GM23338 (cell line): ENCODE measurements around the gene JAZF1.

Source experiments
- CREB1 ChIP-seq: fragments of 250-450 bp; sonication (Bioruptor Pico); IDR thresholded peaks from 2 replicates; pipeline ENCODE4 v1.5.0; 2020; ENCODE audit warnings: low read depth, mild to moderate bottlenecking, moderate library complexity
- EZH2 ChIP-seq: fragments of 200-600 bp; sonication (generic); IDR thresholded peaks from one replicate; pipeline ENCODE4 v1.8.0; 2017; ENCODE audit warnings: antibody characterized with exemption, mild to moderate bottlenecking, low read depth; ENCODE audit not compliant: unreplicated experiment
- EZH2phosphoT487 ChIP-seq: fragments of 200-600 bp; sonication (generic); IDR thresholded peaks from one replicate; pipeline ENCODE4 v1.8.1; 2018; ENCODE audit warnings: antibody characterized with exemption; ENCODE audit not compliant: unreplicated experiment
- NANOG ChIP-seq: IDR thresholded peaks from 2 replicates; pipeline ENCODE4 v1.6.1; 2016; ENCODE audit warnings: antibody characterized with exemption, borderline replicate concordance
- POLR2AphosphoS5 ChIP-seq: IDR thresholded peaks from 2 replicates; pipeline ENCODE4 v1.6.1; 2016; ENCODE audit warnings: antibody characterized with exemption, low read depth
- STAT1 ChIP-seq: IDR thresholded peaks from one replicate; pipeline ENCODE4 v1.6.1; 2016; ENCODE audit warnings: antibody characterized with exemption; ENCODE audit not compliant: unreplicated experiment
- ZNF114 ChIP-seq: fragments of 250-450 bp; sonication (Bioruptor Pico); IDR thresholded peaks from 2 replicates; pipeline ENCODE4 v1.5.0; 2020; ENCODE audit warnings: mild to moderate bottlenecking, moderate library complexity
- TF ChIP-seq, protein P1 (sequence below), 2 experiments: fragments of 200-600 bp in 1 of 2; sonication (generic) in 1 of 2; conservative IDR thresholded peaks; 2 replicates each; pipeline versions ENCODE4 v1.5.1 to v1.6.1; 2016 to 2017; ENCODE audit warnings: antibody characterized with exemption in 2 of 2, low read depth in 2 of 2, mild to moderate bottlenecking in 2 of 2, moderate library complexity in 1 of 2
- TF ChIP-seq, protein P2 (sequence below): IDR thresholded peaks from one replicate; pipeline ENCODE4 v1.6.1; 2018; ENCODE audit warnings: antibody characterized with exemption; ENCODE audit not compliant: unreplicated experiment

DNA sequence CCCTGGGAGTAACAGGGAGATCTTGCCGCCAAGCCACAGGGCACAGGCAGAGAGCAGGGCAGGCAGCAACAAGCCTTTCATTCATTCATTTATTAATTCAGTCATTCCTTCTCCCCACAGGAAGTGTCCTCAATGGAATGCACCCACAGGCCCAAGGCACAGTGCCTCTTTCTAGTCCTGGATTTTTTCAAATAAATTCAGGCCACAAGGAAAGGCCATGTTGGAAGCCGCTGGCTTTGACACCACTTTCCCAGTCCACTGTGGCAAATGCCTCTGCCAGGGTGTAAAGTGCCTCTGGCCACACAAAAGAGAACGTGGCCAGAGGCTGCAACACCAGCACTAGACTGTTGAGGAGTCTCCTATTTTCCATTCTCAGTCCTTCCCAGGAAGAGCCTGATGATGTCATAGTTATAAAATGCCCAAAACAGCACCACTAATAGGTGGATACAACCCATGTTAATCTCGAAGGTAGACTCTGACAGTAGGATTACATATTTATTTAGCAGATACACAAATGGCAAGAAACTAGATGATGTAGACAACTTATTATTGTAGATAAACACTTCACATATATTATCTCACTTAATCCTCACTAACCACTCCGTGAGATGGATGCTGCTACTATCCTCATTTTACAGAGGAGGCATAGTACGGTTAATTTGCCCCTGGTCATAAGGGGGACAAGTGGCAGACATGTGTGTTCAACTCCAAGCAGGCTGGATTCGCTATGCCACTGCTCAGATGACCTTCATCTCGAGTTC lies 5.5 kb downstream of the JAZF1 start:
- TF ChIP-seq, protein P1, sequence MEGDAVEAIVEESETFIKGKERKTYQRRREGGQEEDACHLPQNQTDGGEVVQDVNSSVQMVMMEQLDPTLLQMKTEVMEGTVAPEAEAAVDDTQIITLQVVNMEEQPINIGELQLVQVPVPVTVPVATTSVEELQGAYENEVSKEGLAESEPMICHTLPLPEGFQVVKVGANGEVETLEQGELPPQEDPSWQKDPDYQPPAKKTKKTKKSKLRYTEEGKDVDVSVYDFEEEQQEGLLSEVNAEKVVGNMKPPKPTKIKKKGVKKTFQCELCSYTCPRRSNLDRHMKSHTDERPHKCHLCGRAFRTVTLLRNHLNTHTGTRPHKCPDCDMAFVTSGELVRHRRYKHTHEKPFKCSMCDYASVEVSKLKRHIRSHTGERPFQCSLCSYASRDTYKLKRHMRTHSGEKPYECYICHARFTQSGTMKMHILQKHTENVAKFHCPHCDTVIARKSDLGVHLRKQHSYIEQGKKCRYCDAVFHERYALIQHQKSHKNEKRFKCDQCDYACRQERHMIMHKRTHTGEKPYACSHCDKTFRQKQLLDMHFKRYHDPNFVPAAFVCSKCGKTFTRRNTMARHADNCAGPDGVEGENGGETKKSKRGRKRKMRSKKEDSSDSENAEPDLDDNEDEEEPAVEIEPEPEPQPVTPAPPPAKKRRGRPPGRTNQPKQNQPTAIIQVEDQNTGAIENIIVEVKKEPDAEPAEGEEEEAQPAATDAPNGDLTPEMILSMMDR (conservative IDR thresholded peaks at IDR 0.05; ENCODE audit: low read depth in 2 of 2), result no peak
- no peak for TF ChIP-seq CREB1 (CRISPR knock-in tag)
- TF ChIP-seq ZNF114 (CRISPR knock-in tag), result no peak
- no peak for TF ChIP-seq STAT1
- TF ChIP-seq, protein P2, sequence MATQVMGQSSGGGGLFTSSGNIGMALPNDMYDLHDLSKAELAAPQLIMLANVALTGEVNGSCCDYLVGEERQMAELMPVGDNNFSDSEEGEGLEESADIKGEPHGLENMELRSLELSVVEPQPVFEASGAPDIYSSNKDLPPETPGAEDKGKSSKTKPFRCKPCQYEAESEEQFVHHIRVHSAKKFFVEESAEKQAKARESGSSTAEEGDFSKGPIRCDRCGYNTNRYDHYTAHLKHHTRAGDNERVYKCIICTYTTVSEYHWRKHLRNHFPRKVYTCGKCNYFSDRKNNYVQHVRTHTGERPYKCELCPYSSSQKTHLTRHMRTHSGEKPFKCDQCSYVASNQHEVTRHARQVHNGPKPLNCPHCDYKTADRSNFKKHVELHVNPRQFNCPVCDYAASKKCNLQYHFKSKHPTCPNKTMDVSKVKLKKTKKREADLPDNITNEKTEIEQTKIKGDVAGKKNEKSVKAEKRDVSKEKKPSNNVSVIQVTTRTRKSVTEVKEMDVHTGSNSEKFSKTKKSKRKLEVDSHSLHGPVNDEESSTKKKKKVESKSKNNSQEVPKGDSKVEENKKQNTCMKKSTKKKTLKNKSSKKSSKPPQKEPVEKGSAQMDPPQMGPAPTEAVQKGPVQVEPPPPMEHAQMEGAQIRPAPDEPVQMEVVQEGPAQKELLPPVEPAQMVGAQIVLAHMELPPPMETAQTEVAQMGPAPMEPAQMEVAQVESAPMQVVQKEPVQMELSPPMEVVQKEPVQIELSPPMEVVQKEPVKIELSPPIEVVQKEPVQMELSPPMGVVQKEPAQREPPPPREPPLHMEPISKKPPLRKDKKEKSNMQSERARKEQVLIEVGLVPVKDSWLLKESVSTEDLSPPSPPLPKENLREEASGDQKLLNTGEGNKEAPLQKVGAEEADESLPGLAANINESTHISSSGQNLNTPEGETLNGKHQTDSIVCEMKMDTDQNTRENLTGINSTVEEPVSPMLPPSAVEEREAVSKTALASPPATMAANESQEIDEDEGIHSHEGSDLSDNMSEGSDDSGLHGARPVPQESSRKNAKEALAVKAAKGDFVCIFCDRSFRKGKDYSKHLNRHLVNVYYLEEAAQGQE, result no peak
- TF ChIP-seq POLR2AphosphoS5, result no peak
- no peak for TF ChIP-seq EZH2
- TF ChIP-seq EZH2phosphoT487, result no peak
- TF ChIP-seq NANOG, result no peak
